ENCODE measurements around the gene H2BK1. TPM values are rescaled to one million over a fixed set of nuclear protein-coding genes. Genes with fewer than 3 reads are reported as not detected.

The H2BK1 gene
- total RNA-seq, 6 donors from 2014 or later = not detected

DNA sequence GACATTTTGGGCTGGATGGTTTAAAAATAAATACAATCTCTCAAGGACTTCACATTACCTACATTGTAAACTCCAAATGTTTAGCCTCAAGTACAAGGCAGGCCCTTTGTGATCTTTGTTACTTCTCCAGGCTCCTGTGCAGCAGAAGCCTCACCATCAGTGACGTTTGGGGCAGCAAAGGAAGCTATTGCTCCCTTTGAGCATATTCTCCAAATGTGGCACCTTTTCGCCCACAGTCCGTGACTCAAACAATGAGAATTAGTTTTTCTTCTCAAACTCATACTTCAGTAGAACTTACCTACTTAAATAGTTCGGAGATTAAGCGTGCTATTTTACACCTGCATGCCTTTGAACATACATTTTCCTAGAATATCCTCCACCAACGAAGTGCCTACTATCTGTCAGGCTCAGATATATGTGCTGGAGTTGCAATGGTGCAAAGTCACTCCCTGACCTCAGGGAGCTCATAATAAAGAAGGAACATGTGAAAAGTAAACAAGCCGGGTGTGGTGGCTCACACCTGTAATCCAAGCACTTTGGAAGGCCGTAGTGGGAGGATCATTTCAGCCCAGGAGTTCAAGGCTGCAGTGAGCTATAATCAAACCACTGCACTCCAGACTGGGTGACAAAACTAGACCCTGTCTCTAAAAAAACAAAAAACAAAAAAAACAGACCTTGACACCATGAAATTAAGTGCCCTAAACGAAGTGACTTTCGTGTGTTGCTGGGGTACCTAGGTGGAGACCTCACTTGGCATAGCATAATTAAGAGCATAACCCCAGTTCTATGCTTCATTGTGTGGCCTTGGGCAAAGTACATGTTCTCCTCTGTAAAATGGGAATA, 18.0 kb upstream of the H2BK1 start:
- Histone ChIP-seq H3K4me1 (peaks cover 19 to 37% (median 26%) of the 10 kb centered on the region in 4 donors), H3K4me3 (peak overlapping the region in 3 of 4 donors; percentile 91 to 97 (median 92)), H3K27ac (peak overlapping the region in 3 of 4 donors; percentile 64 to 83 (median 73)), H3K27me3 (no peaks in the 10 kb centered on the region), H3K36me3 (peaks cover 6 to 18% (median 17%) of the 10 kb centered on the region in 4 donors), H3K9me3 (no peaks in the 10 kb centered on the region)
- DNase-seq = no peak
- no peak for ATAC-seq (ENCODE audit: low FRiP score in 2 of 2)
- TF ChIP-seq POLR2A (IDR thresholded peaks at IDR 0.05) (no peak), POLR2AphosphoS5 (IDR thresholded peaks at IDR 0.05) (no peak), EP300 (IDR thresholded peaks at IDR 0.05) (no peak)
- TF ChIP-seq, protein P1, sequence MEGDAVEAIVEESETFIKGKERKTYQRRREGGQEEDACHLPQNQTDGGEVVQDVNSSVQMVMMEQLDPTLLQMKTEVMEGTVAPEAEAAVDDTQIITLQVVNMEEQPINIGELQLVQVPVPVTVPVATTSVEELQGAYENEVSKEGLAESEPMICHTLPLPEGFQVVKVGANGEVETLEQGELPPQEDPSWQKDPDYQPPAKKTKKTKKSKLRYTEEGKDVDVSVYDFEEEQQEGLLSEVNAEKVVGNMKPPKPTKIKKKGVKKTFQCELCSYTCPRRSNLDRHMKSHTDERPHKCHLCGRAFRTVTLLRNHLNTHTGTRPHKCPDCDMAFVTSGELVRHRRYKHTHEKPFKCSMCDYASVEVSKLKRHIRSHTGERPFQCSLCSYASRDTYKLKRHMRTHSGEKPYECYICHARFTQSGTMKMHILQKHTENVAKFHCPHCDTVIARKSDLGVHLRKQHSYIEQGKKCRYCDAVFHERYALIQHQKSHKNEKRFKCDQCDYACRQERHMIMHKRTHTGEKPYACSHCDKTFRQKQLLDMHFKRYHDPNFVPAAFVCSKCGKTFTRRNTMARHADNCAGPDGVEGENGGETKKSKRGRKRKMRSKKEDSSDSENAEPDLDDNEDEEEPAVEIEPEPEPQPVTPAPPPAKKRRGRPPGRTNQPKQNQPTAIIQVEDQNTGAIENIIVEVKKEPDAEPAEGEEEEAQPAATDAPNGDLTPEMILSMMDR (IDR thresholded peaks at IDR 0.05) = no peak
- WGBS, 2 donors = 70 to 72% methylated on average over 10 of the region's 10 CpGs

DNA sequence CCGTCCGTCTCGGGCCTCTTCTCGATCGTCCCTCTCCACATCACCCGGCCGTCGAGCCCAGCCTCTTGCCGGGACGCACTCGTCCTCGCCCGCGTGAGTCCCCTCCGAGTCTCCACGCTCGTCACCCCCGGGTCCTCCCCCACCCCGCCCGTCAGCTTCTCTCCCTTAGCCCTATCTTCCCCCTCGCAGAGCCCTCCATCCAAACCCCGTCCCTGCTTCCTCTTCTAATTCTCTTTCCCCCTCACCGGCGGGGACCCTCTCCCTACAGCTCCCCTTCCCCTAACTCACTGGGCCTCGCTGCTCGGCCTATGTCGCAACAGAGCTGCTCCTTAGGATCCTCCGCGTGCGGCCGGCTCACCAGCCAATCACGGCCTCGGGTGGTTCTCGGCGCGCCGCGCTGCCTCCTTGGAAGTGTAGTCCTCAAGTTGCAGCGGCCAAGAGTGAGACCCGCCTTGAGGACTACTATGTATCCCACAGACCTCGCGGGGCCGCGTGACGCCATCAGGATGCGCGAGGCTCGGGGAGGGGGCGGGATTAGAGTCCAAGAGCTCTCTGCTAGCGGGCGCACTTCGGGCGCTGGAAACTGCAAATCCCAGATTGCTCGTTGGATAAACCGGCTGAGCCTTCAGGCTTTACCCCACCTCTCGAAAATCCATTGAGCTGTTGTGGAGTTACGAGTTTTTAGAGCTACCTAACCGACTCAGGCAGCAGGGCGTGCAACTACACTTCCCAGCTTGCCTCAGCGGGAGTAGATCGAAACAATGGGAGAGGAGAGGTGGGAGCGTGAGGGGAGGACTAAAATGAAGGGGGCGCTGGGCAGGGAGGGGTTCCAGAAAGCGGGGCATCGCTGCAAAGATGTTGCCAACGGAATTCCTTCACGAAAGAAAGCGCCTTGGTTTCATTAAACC, 16.8 kb upstream of the H2BK1 start, which contains the start of gene ABCF2:
ABCF2 (minus strand) TSS at position 331 of the 908 bp plus-strand sequence. CDS start 747 bp downstream, outside the sequence.
- ATAC-seq (ENCODE audit: low FRiP score in 2 of 2) = peak; percentile 99 to 100

DNA sequence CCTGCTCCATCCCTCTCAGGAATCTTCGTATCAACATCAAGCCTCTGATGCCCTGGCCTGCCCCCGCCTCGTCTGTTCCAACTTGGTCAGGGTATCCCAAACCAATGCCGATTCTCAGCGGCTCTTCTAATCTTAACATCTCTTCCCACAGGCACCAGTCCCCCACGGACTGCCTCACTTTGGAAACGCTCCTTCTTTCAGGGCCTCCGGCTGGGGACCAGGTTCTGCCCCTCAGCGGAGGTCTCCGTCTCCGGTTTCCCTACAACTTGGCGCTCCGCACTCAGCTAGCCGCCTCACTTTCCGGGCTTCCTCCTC, 16.2 kb upstream of the H2BK1 start:
- H3K4me3 ChIP-seq = peak overlapping the region; percentile 58 to 97 (median 92)
- no peaks in the 10 kb centered on the region for H3K27me3 ChIP-seq
- peak overlapping the region; percentile 66 to 86 (median 78) for H3K27ac ChIP-seq
- H3K9me3 ChIP-seq = no peaks in the 10 kb centered on the region
- ATAC-seq (ENCODE audit: low FRiP score in 2 of 2) (no peak), DNase-seq (no peak)
- H3K36me3 ChIP-seq = peaks cover 16 to 35% (median 33%) of the 10 kb centered on the region in 4 donors
- H3K4me1 ChIP-seq = peaks cover 16 to 28% (median 18%) of the 10 kb centered on the region in 4 donors
- 1 to 4% methylated on average over 15 of the region's 15 CpGs for WGBS, 2 donors
- TF ChIP-seq EP300 (IDR thresholded peaks at IDR 0.05) = no peak
- TF ChIP-seq POLR2AphosphoS5 (IDR thresholded peaks at IDR 0.05) = no peak
- no peak for TF ChIP-seq POLR2A (IDR thresholded peaks at IDR 0.05)
- TF ChIP-seq, protein P1 (IDR thresholded peaks at IDR 0.05) = no peak

More for the DNA sequence above, 16.8 kb upstream of the H2BK1 start, which contains the start of gene ABCF2:
- Histone ChIP-seq H3K27me3 (no peaks in the 10 kb centered on the region), H3K4me3 (peak within 1 kb of the TSS; percentile 58 to 97 (median 92)), H3K9me3 (no peaks in the 10 kb centered on the region), H3K27ac (peak within 1 kb of the TSS; percentile 66 to 86 (median 78)), H3K4me1 (peaks cover 16 to 34% (median 23%) of the 10 kb centered on the region in 4 donors), H3K36me3 (peaks cover 12 to 29% (median 27%) of the 10 kb centered on the region in 4 donors)
- 0 to 1% methylated on average over 45 to 47 of the region's 68 CpGs for WGBS, 2 donors
- peak in 2 of 4 donors; percentile 39 to 64 for TF ChIP-seq POLR2A (IDR thresholded peaks at IDR 0.05)
- TF ChIP-seq EP300 (IDR thresholded peaks at IDR 0.05) = peak in 1 of 4 donors; percentile 22
- TF ChIP-seq, protein P1 (IDR thresholded peaks at IDR 0.05) = peak in 1 of 6 experiments; percentile 12
- peak; percentile 75 to 83 for TF ChIP-seq POLR2AphosphoS5 (IDR thresholded peaks at IDR 0.05)
- peak; percentile 100 for DNase-seq

DNA sequence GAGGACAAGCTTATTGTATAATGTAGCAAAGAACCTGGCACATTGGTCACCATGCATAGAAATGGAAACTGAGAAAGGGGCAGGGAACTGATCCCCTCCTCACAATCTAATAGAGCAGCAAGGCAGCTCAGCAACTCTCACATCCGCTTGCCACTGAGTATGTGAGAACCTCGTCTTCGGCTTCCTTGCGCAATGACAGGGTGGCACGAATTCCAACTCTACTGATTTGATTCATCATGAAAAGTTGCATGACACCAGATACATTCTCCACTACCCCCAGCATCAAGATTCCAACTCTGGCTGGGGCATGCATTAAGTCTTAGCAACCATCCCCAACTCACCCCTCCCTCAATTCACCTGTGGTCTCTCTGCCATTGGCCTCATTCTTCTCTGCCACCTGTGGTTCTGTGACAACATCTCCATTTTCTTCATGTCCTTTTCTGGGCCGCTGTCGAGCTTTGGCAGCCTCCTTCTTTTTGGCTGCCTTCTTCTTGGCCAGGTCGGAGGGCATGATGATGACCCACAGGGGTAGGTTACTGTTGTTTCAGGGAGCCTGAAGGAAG, 15.7 kb upstream of the H2BK1 start:
- peaks cover 16 to 27% (median 18%) of the 10 kb centered on the region in 4 donors for H3K4me1 ChIP-seq
- H3K9me3 ChIP-seq = no peaks in the 10 kb centered on the region
- no peaks in the 10 kb centered on the region for H3K27me3 ChIP-seq
- peak overlapping the region in 1 of 4 donors; percentile 83 for H3K27ac ChIP-seq
- H3K4me3 ChIP-seq = peak overlapping the region; percentile 58 to 97 (median 92)
- peaks cover 16 to 40% (median 37%) of the 10 kb centered on the region in 4 donors for H3K36me3 ChIP-seq
- DNase-seq (no peak), ATAC-seq (ENCODE audit: low FRiP score in 2 of 2) (no peak)
- TF ChIP-seq POLR2AphosphoS5 (IDR thresholded peaks at IDR 0.05) = no peak
- TF ChIP-seq POLR2A (IDR thresholded peaks at IDR 0.05) = no peak
- TF ChIP-seq, protein P1 (IDR thresholded peaks at IDR 0.05) = no peak
- no peak for TF ChIP-seq EP300 (IDR thresholded peaks at IDR 0.05)
- WGBS, 2 donors = 53 to 55% methylated on average over 8 of the region's 8 CpGs

All from upper lobe of left lung (tissue), 6 donors.